HL-60/S4 treated with phorbol 12-myristate 13-acetate at 8.2 ng/mL for 4 days and 3 days (cell line): ENCODE results near the gene CADM2.

Source experiments
- in situ Hi-C: fragments of 300-500 bp; cut with MboI; formaldehyde crosslinking; loops from 2 replicates; pipeline ENCODE4 v1.15.0; 2022; ENCODE audit warnings: low sequenced_read_pairs

Gene CADM2

GRCh38 chr3:85182975-85183752, 224.4 kb downstream of the CADM2 start:
- in situ Hi-C loops, result no loop called here

- in situ Hi-C loops, result no loop called here
Measured at GRCh38 chr3:85185495-85185894, 226.7 kb downstream of the CADM2 start.

- in situ Hi-C loops, result no loop called here
Measured at GRCh38 chr3:85189731-85190130, 230.9 kb downstream of the CADM2 start.

- in situ Hi-C loops, result no loop called here
Measured at GRCh38 chr3:85193565-85193964, 234.8 kb downstream of the CADM2 start.

GRCh38 chr3:85208650-85209049, 249.9 kb downstream of the CADM2 start:
- in situ Hi-C loops, result no loop called here

- in situ Hi-C loops, result no loop called here
Measured at GRCh38 chr3:85210540-85210939, 251.8 kb downstream of the CADM2 start.

GRCh38 chr3:85228966-85229365, 270.2 kb downstream of the CADM2 start:
- in situ Hi-C loops, result no loop called here

- in situ Hi-C loops, result no loop called here
Measured at GRCh38 chr3:85244091-85244490, 285.3 kb downstream of the CADM2 start.

GRCh38 chr3:85244519-85244918, 285.7 kb downstream of the CADM2 start:
- in situ Hi-C loops, result no loop called here

GRCh38 chr3:85251766-85252165, 293.0 kb downstream of the CADM2 start:
- in situ Hi-C loops, result no loop called here

- in situ Hi-C loops, result no loop called here
Measured at GRCh38 chr3:85252686-85253085, 293.9 kb downstream of the CADM2 start.

GRCh38 chr3:85254738-85255137, 295.9 kb downstream of the CADM2 start:
- in situ Hi-C loops, result no loop called here

GRCh38 chr3:85255949-85256348, 297.2 kb downstream of the CADM2 start:
- in situ Hi-C loops, result no loop called here

GRCh38 chr3:85258326-85258725, 299.5 kb downstream of the CADM2 start:
- in situ Hi-C loops, result no loop called here

GRCh38 chr3:85258819-85259218, 300.0 kb downstream of the CADM2 start:
- in situ Hi-C loops, result no loop called here

GRCh38 chr3:85259748-85260147, 301.0 kb downstream of the CADM2 start:
- in situ Hi-C loops, result no loop called here

GRCh38 chr3:85264381-85264780, 305.6 kb downstream of the CADM2 start:
- in situ Hi-C loops, result no loop called here

GRCh38 chr3:85270488-85270887, 311.7 kb downstream of the CADM2 start:
- in situ Hi-C loops, result no loop called here

- in situ Hi-C loops, result no loop called here
Measured at GRCh38 chr3:85271911-85272310, 313.1 kb downstream of the CADM2 start.

- in situ Hi-C loops, result no loop called here
Measured at GRCh38 chr3:85288257-85288656, 329.5 kb downstream of the CADM2 start.

GRCh38 chr3:85297291-85297690, 338.5 kb downstream of the CADM2 start:
- in situ Hi-C loops, result no loop called here

GRCh38 chr3:85298032-85298431, 339.2 kb downstream of the CADM2 start:
- in situ Hi-C loops, result no loop called here

- in situ Hi-C loops, result no loop called here
Measured at GRCh38 chr3:85303156-85303555, 344.4 kb downstream of the CADM2 start.
